H1 (cell line): ENCODE results near the gene CD81. TPM values are rescaled to one million over a fixed set of nuclear protein-coding genes. Genes with fewer than 3 reads are reported as not detected.
A peak's percentile ranks its signal among the peaks of the same experiment; 100 is the strongest.

Source experiments
- CTCF ChIA-PET: fragments of 300-600 bp; sonication (Branson Sonifier 250); formaldehyde crosslinking; loops from one replicate; lab custom pipeline; 2021; ENCODE audit not compliant: partially characterized antibody; lab: Charles Lee
- POLR2A ChIA-PET: fragments of 300-600 bp; sonication (Branson Sonifier 250); formaldehyde crosslinking; loops from one replicate; lab custom pipeline; 2021; ENCODE audit warnings: inconsistent platforms; ENCODE audit not compliant: partially characterized antibody; lab: Charles Lee
- DNase-seq, 2 experiments: peaks; one replicate each; pipeline versions ENCODE4 v3.0.0 to v3.0.0-alpha.2; 2010 to 2022; ENCODE audit warnings: low spot score in 2 of 2, low read depth in 1 of 2, mixed read lengths in 1 of 2
- FAIRE-seq: peaks from 2 replicates; lab custom pipeline; 2011; peaks lifted over from hg19 to GRCh38; lab: Jason Lieb, UNC
- H2AFZ ChIP-seq: 2 replicates; pipeline ENCODE4 v1.8.1; 2012; ENCODE audit warnings: low read length, inconsistent platforms
- H2AK5ac ChIP-seq: 2 replicates; pipeline ENCODE4 v1.6.1; 2013; ENCODE audit warnings: low read depth, low read length
- H2BK120ac ChIP-seq: replicated peaks from 2 replicates; pipeline ENCODE3; 2013; ENCODE audit warnings: low read depth, low read length, inconsistent platforms
- H2BK12ac ChIP-seq: 2 replicates; pipeline ENCODE4 v1.6.1; 2013; ENCODE audit warnings: low read depth, low read length
- H2BK15ac ChIP-seq: 2 replicates; pipeline ENCODE4 v1.6.1; 2013; ENCODE audit warnings: low read length
- H2BK20ac ChIP-seq: 2 replicates; pipeline ENCODE4 v1.6.1; 2013; ENCODE audit warnings: low read length
- H2BK5ac ChIP-seq: 2 replicates; pipeline ENCODE4 v1.6.1; 2013; ENCODE audit warnings: low read depth, low read length
- H3K14ac ChIP-seq: 2 replicates; pipeline ENCODE4 v1.6.1; 2013; ENCODE audit warnings: inconsistent platforms; ENCODE audit not compliant: insufficient read length
- H3K18ac ChIP-seq: 2 replicates; pipeline ENCODE4 v1.6.1; 2013; ENCODE audit warnings: low read length; ENCODE audit errors: extremely low read depth
- H3K23ac ChIP-seq: 2 replicates; pipeline ENCODE4 v1.6.1; 2013; ENCODE audit warnings: inconsistent platforms; ENCODE audit not compliant: insufficient read length
- H3K23me2 ChIP-seq: 2 replicates; pipeline ENCODE4 v1.6.1; 2013; ENCODE audit warnings: low read depth, low read length
- H3K27ac ChIP-seq: 2 replicates; pipeline ENCODE4 v1.6.1; 2011; ENCODE audit warnings: low read depth, low read length, inconsistent platforms
- H3K27me3 ChIP-seq, 4 experiments: replicated peaks in 1 of 4; 1 replicate in 1 of 4; 2 replicates in 3 of 4; pipeline versions ENCODE4 v1.6.1 to v1.8.1; 2011 to 2013; ENCODE audit warnings: low read length in 3 of 4, mild to moderate bottlenecking in 3 of 4, inconsistent platforms in 2 of 4, mixed read lengths in 2 of 4, moderate library complexity in 1 of 4; ENCODE audit not compliant: control insufficient read depth in 3 of 4, insufficient read depth in 3 of 4; ENCODE audit errors: extremely low read depth in 1 of 4
- H3K36me3 ChIP-seq, 4 experiments: 2 replicates each; pipeline versions ENCODE4 v1.6.1 to v1.8.1; 2011 to 2013; ENCODE audit warnings: mild to moderate bottlenecking in 4 of 4, low read length in 3 of 4, moderate library complexity in 2 of 4, control low read depth in 1 of 4, inconsistent platforms in 1 of 4; ENCODE audit not compliant: insufficient read depth in 4 of 4, control insufficient read depth in 2 of 4
- H3K4ac ChIP-seq: replicated peaks from 2 replicates; pipeline ENCODE3; 2013; ENCODE audit warnings: low read length, low read depth, mixed read lengths, inconsistent platforms; ENCODE audit not compliant: insufficient read length
- H3K4me1 ChIP-seq, 4 experiments: replicated peaks in 1 of 4; 1 replicate in 1 of 4; 2 replicates in 3 of 4; pipeline versions ENCODE4 v1.6.1 to v1.8.1; 2011 to 2013; ENCODE audit warnings: low read length in 3 of 4, inconsistent platforms in 2 of 4, mixed read lengths in 1 of 4; ENCODE audit not compliant: insufficient read depth in 4 of 4, control insufficient read depth in 3 of 4
- H3K4me2 ChIP-seq, 2 experiments: 2 replicates each; pipeline versions ENCODE4 v1.6.1 to v1.8.1; 2011 to 2013; ENCODE audit warnings: low read depth in 2 of 2, low read length in 2 of 2, control low read depth in 1 of 2, inconsistent platforms in 1 of 2, mild to moderate bottlenecking in 1 of 2; ENCODE audit not compliant: insufficient read depth in 1 of 2
- H3K4me3 ChIP-seq, 4 experiments: fragments of 200-600, 300-600 bp in 1 of 4; sonication (generic), shearing (Covaris generic), sonication (Bioruptor Twin) in 1 of 4; 2 replicates each; pipeline versions ENCODE4 v1.5.1 to v1.8.1; 2011 to 2016; ENCODE audit warnings: low read length in 4 of 4, low read depth in 3 of 4, control low read depth in 2 of 4, inconsistent platforms in 2 of 4, mild to moderate bottlenecking in 2 of 4, mixed read lengths in 1 of 4, moderate library complexity in 1 of 4; ENCODE audit not compliant: insufficient read depth in 2 of 4; ENCODE audit errors: extremely low read depth in 1 of 4
- H3K56ac ChIP-seq: replicated peaks from 2 replicates; pipeline ENCODE3; 2013; ENCODE audit warnings: low read depth, mild to moderate bottlenecking, mixed read lengths, low read length, inconsistent platforms; ENCODE audit not compliant: insufficient read length
- H3K79me1 ChIP-seq: 2 replicates; pipeline ENCODE4 v1.6.1; 2013; ENCODE audit warnings: low read depth, low read length, control low read depth
- H3K79me2 ChIP-seq, 2 experiments: 2 replicates each; pipeline versions ENCODE4 v1.6.1 to v1.8.1; 2012 to 2013; ENCODE audit warnings: low read length in 2 of 2, mild to moderate bottlenecking in 2 of 2, inconsistent platforms in 1 of 2; ENCODE audit not compliant: insufficient read depth in 2 of 2, control insufficient read depth in 1 of 2
- H3K9ac ChIP-seq, 4 experiments: replicated peaks in 1 of 4; 1 replicate in 1 of 4; 2 replicates in 3 of 4; pipeline versions ENCODE4 v1.6.1 to v1.8.1; 2011 to 2013; ENCODE audit warnings: low read depth in 3 of 4, low read length in 3 of 4, control low read depth in 2 of 4, mild to moderate bottlenecking in 2 of 4, moderate library complexity in 2 of 4, inconsistent platforms in 1 of 4; ENCODE audit errors: extremely low read depth in 1 of 4
- H3K9me3 ChIP-seq, 2 experiments: 2 replicates each; pipeline versions ENCODE4 v1.6.1 to v1.8.1; 2012 to 2013; ENCODE audit warnings: mild to moderate bottlenecking in 2 of 2, moderate library complexity in 2 of 2, control low read depth in 1 of 2, inconsistent platforms in 1 of 2, low read depth in 1 of 2, low read length in 1 of 2, mixed read lengths in 1 of 2; ENCODE audit not compliant: insufficient read depth in 2 of 2
- H4K20me1 ChIP-seq, 2 experiments: replicated peaks in 1 of 2; 2 replicates each; pipeline versions ENCODE3 to v1.8.1; 2011 to 2013; ENCODE audit warnings: inconsistent platforms in 2 of 2, low read length in 2 of 2, mild to moderate bottlenecking in 1 of 2; ENCODE audit not compliant: insufficient read depth in 2 of 2, control insufficient read depth in 1 of 2
- H4K5ac ChIP-seq: 2 replicates; pipeline ENCODE4 v1.6.1; 2013; ENCODE audit warnings: low read length, low read depth, mixed read lengths, inconsistent platforms; ENCODE audit not compliant: insufficient read length
- H4K8ac ChIP-seq: 2 replicates; pipeline ENCODE4 v1.8.0; 2013; ENCODE audit warnings: mild to moderate bottlenecking, moderate library complexity, low read length, inconsistent platforms; ENCODE audit not compliant: insufficient read depth; ENCODE audit errors: extremely low read depth
- H4K91ac ChIP-seq: replicated peaks from 2 replicates; pipeline ENCODE3; 2013; ENCODE audit warnings: low read length, mixed read lengths, inconsistent platforms; ENCODE audit not compliant: insufficient read length
- ATF3 ChIP-seq: IDR thresholded peaks from 2 replicates; pipeline ENCODE4 v1.6.1; 2011; ENCODE audit warnings: low read depth, mild to moderate bottlenecking, low read length; ENCODE audit not compliant: insufficient read depth
- BACH1 ChIP-seq: IDR thresholded peaks from 2 replicates; pipeline ENCODE4 v1.6.1; 2012; ENCODE audit warnings: low read length, improper control_type of control experiment
- EP300 ChIP-seq, 2 experiments: IDR thresholded peaks; 1 replicate in 1 of 2; 2 replicates in 1 of 2; pipeline ENCODE4 v1.6.1; 2011 to 2012; ENCODE audit warnings: low read depth in 2 of 2, low read length in 2 of 2, mild to moderate bottlenecking in 2 of 2, borderline replicate concordance in 1 of 2, inconsistent platforms in 1 of 2, moderate library complexity in 1 of 2
- JUN ChIP-seq: IDR thresholded peaks from 2 replicates; pipeline ENCODE4 v1.6.1; 2011; ENCODE audit warnings: low read depth, mild to moderate bottlenecking, improper control_type of control experiment, low read length
- MAFK ChIP-seq: IDR thresholded peaks from 2 replicates; pipeline ENCODE4 v1.6.1; 2012; ENCODE audit warnings: low read depth, mild to moderate bottlenecking, improper control_type of control experiment, low read length
- TAF7 ChIP-seq: optimal IDR thresholded peaks from 2 replicates; pipeline ENCODE3; 2011; ENCODE audit warnings: low read depth, mild to moderate bottlenecking, inconsistent platforms, low read length, moderate library complexity, borderline replicate concordance
- TBP ChIP-seq: IDR thresholded peaks from 2 replicates; pipeline ENCODE4 v1.6.1; 2011; ENCODE audit warnings: low read depth, low read length, improper control_type of control experiment
- WGBS, 2 experiments: shearing (Covaris generic) in 1 of 2; methylation state at CpG; one replicate each; pipeline versions ENCODE4 v1.1.6 to v1.1.7; 2013 to 2015; ENCODE audit warnings: low lambda C conversion rate in 2 of 2, mixed read lengths in 2 of 2, inconsistent platforms in 1 of 2, low coverage in 1 of 2, missing lambda C conversion rate in 1 of 2; ENCODE audit not compliant: insufficient replicate concordance in 2 of 2, insufficient coverage in 1 of 2, insufficient read length in 1 of 2; ENCODE audit errors: extremely low coverage in 1 of 2, missing lambda C conversion rate in 1 of 2; 5-methylcytosine and 5-hydroxymethylcytosine counted together
- polyA plus RNA-seq, 7 experiments: library from polyadenylated mRNA; depleted of rRNA in 3 of 7; stranded (reverse) in 5 of 7; unstranded in 2 of 7; fragments of >200 nt in 5 of 7; fragments of 200-250 nt in 2 of 7; gene quantifications; 1 replicate in 5 of 7; 2 replicates in 1 of 7; 4 replicates in 1 of 7; pipeline versions ENCODE4 v1.2.1 to v1.2.3, GENCODE V29; 2011 to 2013; ENCODE audit warnings: missing spikeins in 2 of 7, mixed read lengths in 2 of 7
- total RNA-seq: library from RNA; stranded (reverse); fragmentation: NEBNext Ultra II Directional; extraction: Animal tissue kit (Norgen Biotek cat#: 25700); gene quantifications from 2 replicates; pipeline ENCODE4 v1.2.1, GENCODE V29; 2021

Gene CD81
- total and polyA plus RNA-seq, 2 of the 8 experiments (the other 6 are each of a cell fraction or from before 2014, with no cell fraction given), result 238 to 309 TPM

- H3K4me1 ChIP-seq, result no peaks in the 10 kb centered on the region
- H3K79me1 ChIP-seq, result no peaks in the 10 kb centered on the region
- H3K9me3 ChIP-seq, result no peaks in the 10 kb centered on the region
- H2BK120ac ChIP-seq, result no peak overlapping the region
- H3K23me2 ChIP-seq, result no peaks in the 10 kb centered on the region
- no peak overlapping the region for H3K9ac ChIP-seq
- no peak for TF ChIP-seq MAFK
- no peak for TF ChIP-seq JUN
- TF ChIP-seq BACH1, result no peak
- no peak for TF ChIP-seq TBP
- no peak for TF ChIP-seq ATF3
- no peak for TF ChIP-seq EP300 (IDR thresholded peaks at IDR 0.05; ENCODE audit: borderline replicate concordance in 1 of 2, low read depth in 2 of 2, low read length in 2 of 2)
- TF ChIP-seq TAF7, result no peak
- TF ChIP-seq, all 59 proteins: peak for 0
- Histone ChIP-seq H3K27me3 (0 out of 7 replicates have a peak, but pooled peaks cover 0 to 2% (median 0%) of the 10 kb centered on the region in 4 experiments), H4K91ac (no peak overlapping the region), H3K4me3 (no peak overlapping the region), H3K4me2 (no peak overlapping the region), H2BK20ac (no peak overlapping the region), H3K56ac (no peak overlapping the region), H3K14ac (no peak overlapping the region), H2BK12ac (no peak overlapping the region), H4K8ac (no peak overlapping the region), H2AFZ (no peak overlapping the region), H2BK15ac (no peak overlapping the region), H3K23ac (no peak overlapping the region), H4K5ac (no peak overlapping the region), H2BK5ac (no peak overlapping the region), H3K27ac (no peak overlapping the region), H2AK5ac (0 out of 2 replicates have a peak overlapping the region, but pooled peaks have one; percentile 6), H4K20me1 (peaks cover 0 to 1% of the 10 kb centered on the region in 2 experiments), H3K4ac (no peak overlapping the region), H3K36me3 (no peaks in the 10 kb centered on the region), H3K18ac (no peak overlapping the region), H3K79me2 (no peaks in the 10 kb centered on the region)
- no peak for FAIRE-seq
- 92% methylated on average over 15 of the region's 15 CpGs; no CpG with 5 or more reads in 1 of the 2 experiments for WGBS, 2 experiments
- no peak for DNase-seq
- POLR2A ChIA-PET, result interaction anchor here (1.9 to 2.2 kb wide), 2 partner anchors 13 to 14 kb away, joined by 4 to 8 read pairs; no protein-coding TSS in a partner anchor
- CTCF ChIA-PET, result interaction anchor here (0.8 to 2.0 kb wide), 5 partner anchors 11 to 59 kb away, joined by 3 to 7 read pairs (median 5); no protein-coding TSS in a partner anchor
Observed at GRCh38 chr11:2363577-2364370, 13.3 kb upstream of the CD81 start.
